ENCODE results near the gene NLGN1. TPM values are rescaled to one million over a fixed set of nuclear protein-coding genes. Genes with fewer than 3 reads are reported as not detected.

The NLGN1 gene
- total and polyA plus RNA-seq, 2 of the 13 experiments (the other 11 are each of a cell fraction or from before 2014, with no cell fraction given): not detected

- no TSS peak for BruUV-seq (replicated peaks)
- FAIRE-seq: no peak
- H3K27ac ChIP-seq (ENCODE audit: extremely low read length, insufficient read depth, low read length): no peak overlapping the region
- no peak for ATAC-seq
- H3K9ac ChIP-seq (ENCODE audit: insufficient read depth, low read depth, low read length): no peak overlapping the region
- DNase-seq (ENCODE audit: low spot score): no peak
- H3K79me2 ChIP-seq (ENCODE audit: insufficient read depth, low read length): no peaks in the 10 kb centered on the region
- no peaks in the 10 kb centered on the region for H3K36me3 ChIP-seq (replicated peaks in 1 of 2; ENCODE audit: control insufficient read depth in 1 of 2, insufficient read depth in 2 of 2, low read length in 2 of 2)
- no peaks in the 10 kb centered on the region for H3K27me3 ChIP-seq (ENCODE audit: control insufficient read depth in 1 of 2, insufficient read depth in 2 of 2, low read length in 2 of 2)
- POLR2A ChIA-PET: no interaction called here
- 3% methylated on average over 1 of the region's 1 CpG for WGBS (ENCODE audit: low lambda C conversion rate)
- intact Hi-C loops (cut with micrococcal nuclease; ENCODE audit: unreplicated experiment) (no loop called here), in situ Hi-C loops (cut with HindIII; ENCODE audit: extremely low pct_ligation_motif_present, low pct_unique_long_range_greater_than_20kb) (no loop called here)
- CTCF ChIA-PET (ENCODE audit: low intra/inter-chr PET ratio, low total read pairs): no interaction called here
- no peaks in the 10 kb centered on the region for H4K20me1 ChIP-seq (ENCODE audit: insufficient read depth, low read length)
- H3K4me3 ChIP-seq (replicated peaks in 1 of 3; ENCODE audit: insufficient read depth in 1 of 3, low read depth in 2 of 3, low read length in 3 of 3): no peak overlapping the region
- H3K4me2 ChIP-seq (ENCODE audit: low read depth, low read length): no peak overlapping the region
- H3K4me1 ChIP-seq (ENCODE audit: insufficient read depth, low read length): no peaks in the 10 kb centered on the region
- no peaks in the 10 kb centered on the region for H3K9me3 ChIP-seq (ENCODE audit: low read length)
- TF ChIP-seq ARID5B (CRISPR knock-in tag; IDR thresholded peaks at IDR 0.05) (no peak), LBX2 (CRISPR knock-in tag; IDR thresholded peaks at IDR 0.05; ENCODE audit: borderline replicate concordance) (no peak), DDIT3 (CRISPR knock-in tag; IDR thresholded peaks at IDR 0.05) (no peak)
- H2AFZ ChIP-seq (ENCODE audit: low read length): no peak overlapping the region
Observed at GRCh38 chr3:174198199-174198598, 800.7 kb downstream of the NLGN1 start.

- POLR2A ChIA-PET: no interaction called here
- Histone ChIP-seq H3K9me3 (ENCODE audit: low read length) (no peaks in the 10 kb centered on the region), H4K20me1 (ENCODE audit: insufficient read depth, low read length) (no peaks in the 10 kb centered on the region), H3K4me3 (replicated peaks in 1 of 3; ENCODE audit: insufficient read depth in 1 of 3, low read depth in 2 of 3, low read length in 3 of 3) (no peak overlapping the region), H3K4me1 (ENCODE audit: insufficient read depth, low read length) (no peaks in the 10 kb centered on the region), H2AFZ (ENCODE audit: low read length) (no peak overlapping the region), H3K27ac (ENCODE audit: extremely low read length, insufficient read depth, low read length) (no peak overlapping the region), H3K79me2 (ENCODE audit: insufficient read depth, low read length) (no peaks in the 10 kb centered on the region), H3K36me3 (replicated peaks in 1 of 2; ENCODE audit: control insufficient read depth in 1 of 2, insufficient read depth in 2 of 2, low read length in 2 of 2) (no peaks in the 10 kb centered on the region), H3K9ac (ENCODE audit: insufficient read depth, low read depth, low read length) (no peak overlapping the region), H3K4me2 (ENCODE audit: low read depth, low read length) (no peak overlapping the region), H3K27me3 (ENCODE audit: control insufficient read depth in 1 of 2, insufficient read depth in 2 of 2, low read length in 2 of 2) (no peaks in the 10 kb centered on the region)
- no peak for ATAC-seq
- no peak for FAIRE-seq
- DNase-seq (ENCODE audit: low spot score): no peak
- in situ Hi-C loops (cut with HindIII; ENCODE audit: extremely low pct_ligation_motif_present, low pct_unique_long_range_greater_than_20kb): no loop called here
- WGBS (ENCODE audit: low lambda C conversion rate): 0% methylated on average over 1 of the region's 1 CpG
- no TSS peak for BruUV-seq (replicated peaks)
- intact Hi-C loops (cut with micrococcal nuclease; ENCODE audit: unreplicated experiment): no loop called here
- CTCF ChIA-PET (ENCODE audit: low intra/inter-chr PET ratio, low total read pairs): no interaction called here
- no peak for TF ChIP-seq ZHX2 (IDR thresholded peaks at IDR 0.05; ENCODE audit: low read depth)
- TF ChIP-seq ZHX2 (CRISPR knock-in tag; IDR thresholded peaks at IDR 0.05; ENCODE audit: borderline replicate concordance): no peak
- no peak for TF ChIP-seq ZNF772 (CRISPR knock-in tag; IDR thresholded peaks at IDR 0.05)
- TF ChIP-seq PLSCR1 (CRISPR knock-in tag; IDR thresholded peaks at IDR 0.05; ENCODE audit: borderline replicate concordance): no peak
Observed at GRCh38 chr3:174199696-174200095, 802.2 kb downstream of the NLGN1 start.
